GM19023 (cell line): ENCODE results near the gene TTC38.

Experiments
- ATAC-seq: cut with Tn5 transposase; IDR thresholded peaks from one replicate; pipeline ENCODE4 v1.9.1; 2021; ENCODE audit warnings: mild to moderate bottlenecking, moderate library complexity; ENCODE audit not compliant: unreplicated experiment

Gene TTC38

DNA sequence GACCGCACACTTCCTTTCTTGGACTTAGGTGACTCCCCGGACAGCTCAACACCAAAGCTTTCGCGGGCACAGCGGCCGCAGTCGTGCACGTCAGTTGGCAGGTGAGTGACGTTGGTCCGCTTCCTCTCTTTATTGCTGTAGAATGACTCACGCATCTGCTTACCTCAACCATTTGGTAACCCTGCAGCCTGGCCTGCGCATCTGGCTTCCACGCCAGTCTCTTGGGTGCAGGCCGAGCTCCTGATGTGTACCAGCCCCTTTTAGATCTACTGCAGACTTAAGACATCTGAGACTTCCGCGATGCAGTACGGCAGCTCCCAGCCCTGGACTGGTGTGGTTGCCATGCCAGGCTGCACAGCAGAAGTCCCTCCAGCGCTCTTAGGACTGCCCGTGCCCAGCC, 55.4 kb downstream of the TTC38 start:
- no peak for ATAC-seq

DNA sequence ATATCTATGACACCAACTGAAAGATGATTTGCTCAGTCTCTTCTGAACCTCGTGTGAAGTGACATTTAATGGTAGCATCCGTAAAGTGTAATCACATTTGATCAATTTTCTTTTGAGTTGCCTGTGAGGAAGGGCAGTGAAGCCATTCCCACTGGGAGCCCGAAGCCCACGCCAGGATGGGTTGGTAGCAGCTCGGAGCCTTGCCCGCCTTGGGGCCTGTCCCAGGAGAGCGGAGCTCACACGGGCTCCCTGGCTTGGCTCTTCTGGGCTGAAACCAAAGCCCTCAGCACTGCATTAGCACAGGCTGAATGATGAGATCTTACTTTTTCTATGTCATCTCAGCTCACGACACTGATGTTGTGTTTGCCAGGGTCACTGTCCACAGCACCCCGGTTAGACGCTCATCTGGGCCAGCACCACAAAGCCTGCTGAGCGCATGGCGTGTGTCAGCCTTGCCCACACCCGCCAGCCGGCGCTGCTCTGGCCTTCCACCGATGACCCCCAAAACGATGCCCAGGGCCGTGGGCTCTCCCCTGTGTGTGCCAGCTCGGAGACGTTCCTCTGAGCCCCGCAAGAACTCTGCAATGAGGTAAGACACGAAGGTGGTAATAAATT, 58.4 kb downstream of the TTC38 start:
- ATAC-seq = no peak

DNA sequence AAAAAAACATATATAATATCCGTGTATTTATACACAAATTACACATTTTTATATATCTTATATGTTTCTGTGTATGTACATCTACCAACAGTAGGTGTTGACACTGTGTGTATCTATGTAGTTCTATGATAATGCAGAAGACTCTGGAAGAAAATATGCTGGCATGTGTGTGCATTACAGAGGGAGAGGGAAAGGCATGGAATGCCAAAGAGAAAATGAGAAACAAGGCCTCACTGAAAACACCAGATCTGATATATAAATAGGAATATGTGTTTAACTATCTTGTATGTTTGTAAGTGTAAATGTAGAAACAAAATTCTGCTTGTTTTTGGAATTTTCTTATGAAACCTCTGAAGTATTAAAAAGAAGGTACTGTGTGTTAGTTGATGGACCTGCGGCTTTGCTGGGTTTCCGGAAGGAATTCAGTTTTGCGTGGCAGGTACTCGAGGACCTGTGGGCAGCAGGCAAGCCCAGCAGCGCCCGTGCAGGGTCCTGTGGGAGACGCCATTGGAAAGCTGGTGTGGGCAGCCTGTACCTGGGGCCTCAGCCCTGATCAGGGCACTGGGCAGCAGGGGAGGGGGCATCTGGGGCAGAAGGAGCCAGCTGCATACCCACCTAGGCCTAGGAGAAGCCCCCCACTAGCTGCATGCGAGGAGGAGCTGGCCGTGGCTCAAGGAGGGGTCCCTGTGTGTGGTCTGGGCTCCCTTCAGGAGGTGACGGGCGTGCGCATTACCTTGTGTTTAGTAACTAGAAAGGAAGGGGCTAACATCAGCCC, 60.1 kb downstream of the TTC38 start:
- ATAC-seq = no peak

DNA sequence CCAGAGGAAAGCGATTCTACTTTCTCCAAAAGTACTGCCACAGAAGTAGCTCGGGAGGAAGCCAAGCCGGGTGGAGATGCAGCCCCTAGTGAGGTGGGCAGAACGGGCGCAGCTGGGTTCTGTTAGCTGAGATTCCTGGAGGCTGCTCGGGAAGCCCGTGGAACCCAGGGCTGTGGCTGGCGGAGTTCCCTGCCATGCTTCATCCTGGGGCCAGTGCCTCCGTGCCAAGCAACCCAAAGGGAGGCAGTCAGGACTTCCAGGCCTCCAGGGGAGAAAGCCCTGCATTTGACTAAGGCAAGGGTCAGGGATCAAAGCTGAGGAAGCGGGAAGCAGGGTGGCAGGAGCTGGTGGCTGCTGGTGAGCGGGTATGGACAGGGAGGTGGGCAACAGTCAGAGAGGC, 61.0 kb downstream of the TTC38 start:
- no peak for ATAC-seq

DNA sequence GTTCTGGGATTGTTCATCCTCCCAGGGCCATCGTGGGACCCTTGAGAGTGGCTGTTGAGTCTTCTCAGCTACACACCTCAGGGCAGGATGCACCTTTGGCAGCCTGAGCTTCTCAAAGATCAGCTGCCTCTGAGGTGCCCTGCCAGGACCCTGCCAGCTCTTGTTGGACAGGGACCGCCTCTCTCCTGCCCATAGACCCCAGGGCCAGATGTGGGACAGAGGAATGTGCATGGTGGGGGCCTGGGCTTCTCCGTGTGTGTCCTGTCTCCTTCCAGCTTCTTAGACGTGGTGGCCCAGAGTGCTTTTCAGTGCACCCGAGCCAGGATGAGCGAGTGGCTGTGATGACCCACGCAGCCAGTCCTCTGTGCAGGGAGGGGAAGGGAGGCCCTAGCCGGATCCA, 61.8 kb downstream of the TTC38 start:
- no peak for ATAC-seq

DNA sequence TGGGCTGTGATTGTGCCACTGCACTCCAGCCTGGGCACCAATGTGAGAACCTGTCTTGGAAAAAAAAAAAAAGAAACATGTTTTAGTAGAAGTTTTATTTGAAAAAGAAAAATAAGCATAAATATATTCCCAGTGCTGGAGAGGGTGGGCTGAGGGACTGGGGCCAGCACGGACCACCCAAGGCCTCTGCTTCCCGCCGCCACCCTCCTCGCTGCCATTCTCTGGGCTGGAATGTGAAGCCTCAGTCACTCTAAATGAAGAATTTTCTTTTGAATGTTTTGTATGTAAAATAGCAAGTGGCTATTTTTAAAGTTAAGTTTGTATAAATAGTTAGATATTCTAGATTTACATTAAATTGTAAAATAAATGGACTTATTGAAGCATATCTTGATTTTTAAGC, 62.6 kb downstream of the TTC38 start:
- ATAC-seq = no peak

DNA sequence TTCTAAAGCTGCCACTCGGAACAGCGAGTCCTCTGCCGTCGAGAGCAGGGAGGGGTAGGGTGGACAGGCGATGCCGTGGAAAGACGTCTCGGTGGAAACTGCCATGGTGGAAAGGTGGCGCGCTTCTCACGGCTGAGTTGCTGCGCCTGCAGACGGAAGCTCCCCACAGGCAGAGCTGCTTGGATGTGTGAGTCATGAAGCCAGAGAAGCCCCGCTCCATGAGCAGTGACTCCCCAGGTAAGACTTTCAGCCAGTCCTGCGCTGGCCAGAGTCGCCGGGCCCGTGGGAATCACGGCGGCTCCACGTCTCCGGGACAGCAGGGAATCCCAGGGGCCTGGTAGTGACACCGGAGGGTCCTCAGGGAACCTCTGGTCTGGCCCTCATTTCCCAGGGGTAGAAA, 63.7 kb downstream of the TTC38 start:
- no peak for ATAC-seq

DNA sequence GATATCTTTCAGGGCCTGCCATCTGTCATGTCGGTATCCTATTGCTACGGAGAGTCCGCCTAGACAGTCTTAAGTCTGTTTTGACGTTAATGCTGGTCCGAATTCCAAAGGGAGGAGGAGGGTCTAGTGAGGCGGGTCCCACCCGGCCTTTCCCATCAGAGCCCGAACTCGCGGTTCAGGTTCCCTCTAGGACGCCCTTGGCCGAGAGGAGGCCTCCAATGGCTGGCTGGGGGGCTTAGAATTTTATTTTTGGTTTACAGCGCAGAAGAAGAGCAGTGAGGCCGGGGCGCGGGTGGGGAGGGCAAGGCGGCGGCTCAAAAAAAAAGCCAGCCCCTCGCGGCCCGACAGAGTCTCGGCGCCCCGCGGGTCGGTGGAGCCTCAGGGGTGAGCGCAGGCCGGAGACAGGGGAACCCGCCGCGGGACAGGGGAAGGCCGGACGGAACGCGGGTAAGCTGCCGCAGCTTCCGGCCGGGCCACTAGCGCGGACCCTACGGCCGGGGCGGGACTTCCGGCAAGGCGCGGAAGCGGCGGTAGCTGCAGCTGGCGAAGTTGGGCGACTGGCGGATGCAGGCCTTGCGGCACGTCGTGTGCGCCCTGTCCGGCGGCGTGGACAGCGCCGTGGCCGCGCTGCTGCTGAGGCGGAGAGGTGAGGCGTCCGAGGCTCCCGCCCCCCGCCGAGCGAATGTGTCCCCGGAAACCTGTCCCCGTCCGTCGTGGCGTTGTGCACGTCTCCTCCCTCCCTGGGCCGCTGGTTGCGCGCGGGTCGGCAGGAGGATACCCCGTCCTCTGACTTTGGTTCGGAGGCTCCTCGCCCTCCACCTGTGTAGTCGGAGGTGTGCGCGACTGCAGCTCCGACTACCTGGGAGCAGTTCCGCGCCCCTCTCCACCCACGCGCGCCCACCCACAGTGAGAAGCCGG, 67.7 kb downstream of the TTC38 start, which contains the start of gene TRMU:
Gene TRMU, plus strand, starts transcription at position 514 of the 918 bp plus-strand sequence. Its CDS starts 51 bp downstream, at position 565.
- ATAC-seq = peak; percentile 91

DNA sequence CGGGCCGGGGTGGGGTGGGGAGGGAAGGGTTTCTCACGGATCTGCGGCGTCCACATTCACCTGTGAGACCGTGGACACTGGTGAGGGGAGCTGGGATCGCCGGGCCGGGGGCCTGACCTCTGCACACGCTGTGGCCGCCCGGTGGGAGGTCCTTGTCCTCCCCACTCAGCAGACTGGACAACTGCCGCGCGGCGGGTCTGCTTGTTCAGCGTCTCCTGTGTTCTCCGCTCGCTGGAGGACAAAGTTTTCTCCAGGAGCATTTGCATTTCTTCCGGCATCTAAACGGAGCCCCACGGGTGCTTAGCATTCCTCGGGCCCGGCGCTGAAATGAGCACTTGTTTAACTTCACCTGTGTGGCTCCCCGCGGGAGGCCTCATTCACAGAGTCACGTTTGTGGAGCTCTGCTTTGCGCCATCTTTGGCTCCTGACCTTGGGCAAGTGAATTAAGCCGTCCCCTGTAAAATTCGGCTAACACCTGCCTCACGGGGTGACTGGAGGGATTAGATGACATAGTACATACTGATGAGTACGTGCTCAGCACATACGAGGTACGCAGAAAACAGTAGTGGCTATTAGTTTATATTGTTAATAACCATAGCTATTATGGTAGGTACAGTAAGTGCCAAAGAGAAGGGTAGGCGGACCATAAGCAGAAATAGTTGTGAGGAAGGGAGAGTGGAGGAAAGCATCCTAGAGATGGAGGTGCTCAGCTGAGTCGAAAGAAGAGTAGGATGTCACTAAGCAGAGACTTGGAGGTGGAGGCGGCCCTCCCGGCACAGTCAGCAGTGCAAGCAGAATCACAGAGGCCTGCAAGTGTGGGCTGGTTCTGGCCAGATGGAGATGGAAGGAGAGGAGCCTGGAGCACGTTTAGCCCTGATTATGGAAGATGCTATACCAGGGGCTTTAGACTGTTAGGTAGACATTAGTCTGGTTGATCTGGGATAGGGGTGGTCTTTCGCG, 68.6 kb downstream of the TTC38 start:
- ATAC-seq = peak; percentile 18

DNA sequence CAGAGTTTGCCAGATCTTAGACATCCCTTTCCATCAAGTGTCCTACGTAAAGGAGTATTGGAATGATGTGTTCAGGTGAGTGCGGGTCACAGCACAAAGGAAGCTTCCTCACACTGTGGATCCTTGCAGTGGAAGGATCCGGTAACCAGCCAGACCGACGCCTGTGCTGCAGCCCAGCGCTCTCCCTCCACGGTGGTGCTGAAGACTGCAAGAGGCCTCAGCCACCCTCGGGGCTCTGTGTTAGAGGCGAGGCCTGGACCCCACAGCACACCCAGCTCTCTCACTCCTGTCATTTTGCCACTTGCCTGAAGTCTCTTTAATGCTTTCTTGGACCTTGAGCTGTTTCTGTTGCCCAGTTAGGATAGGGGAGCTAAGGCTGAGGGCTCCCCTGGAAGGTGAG, 70.1 kb downstream of the TTC38 start:
- ATAC-seq = no peak

DNA sequence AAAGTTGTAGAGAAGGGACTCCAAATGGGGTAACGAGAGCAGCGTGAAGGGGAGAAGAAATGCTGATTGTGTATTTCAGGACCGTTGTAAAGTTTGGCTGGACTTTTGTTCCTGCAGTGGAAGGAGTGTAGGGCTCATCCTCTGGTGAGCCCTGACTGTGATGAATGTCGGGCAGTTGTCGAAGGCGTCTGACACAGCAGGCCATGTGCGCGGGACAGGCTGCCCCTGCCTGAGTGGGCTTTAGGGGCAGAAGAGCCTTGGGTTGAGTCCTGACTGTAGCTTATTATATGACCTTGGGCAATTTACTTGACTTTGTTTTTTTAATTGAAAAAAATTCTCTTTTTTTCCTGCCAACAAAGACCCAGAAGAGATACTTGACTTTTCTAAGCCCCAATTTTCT, 70.8 kb downstream of the TTC38 start:
- ATAC-seq = no peak

DNA sequence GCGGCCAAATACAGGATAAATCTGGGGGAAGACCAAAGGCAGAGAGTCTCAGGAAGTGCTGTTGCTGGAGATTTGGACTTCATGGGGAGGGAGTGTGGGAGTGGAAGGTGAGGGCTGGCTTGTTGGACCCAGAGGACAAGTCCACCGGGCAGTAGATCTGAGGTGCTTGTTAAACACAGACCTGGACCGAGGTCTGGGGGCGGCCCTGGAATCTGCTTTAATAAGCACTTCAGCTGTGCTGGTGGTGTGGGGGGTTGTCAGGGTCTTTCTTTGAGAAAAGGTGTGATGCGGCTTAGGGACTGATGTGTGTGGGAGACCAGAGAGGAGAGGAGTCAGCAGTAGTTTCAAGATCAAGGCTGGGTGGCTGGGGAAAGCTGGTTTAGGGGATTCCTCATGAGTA, 72.1 kb downstream of the TTC38 start:
- ATAC-seq = no peak

DNA sequence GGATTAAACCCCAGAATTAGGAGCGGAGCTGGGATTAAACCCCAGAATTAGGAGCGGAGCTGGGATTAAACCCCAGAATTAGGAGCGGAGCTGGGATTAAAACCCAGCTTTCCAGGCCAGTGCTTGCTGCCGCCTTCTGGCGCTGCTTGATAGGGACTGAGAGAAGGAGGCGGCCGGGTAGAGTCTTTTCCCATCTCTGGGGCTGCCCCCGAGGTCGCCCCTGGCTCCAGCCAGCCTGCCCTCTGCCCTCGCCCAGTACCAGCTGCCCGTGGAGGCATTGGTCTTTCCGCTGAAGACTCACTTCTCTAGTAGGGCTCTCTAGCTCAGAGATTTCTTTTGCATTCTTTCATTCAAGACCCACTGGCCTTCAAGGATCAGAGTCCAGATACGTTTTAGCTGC, 72.9 kb downstream of the TTC38 start:
- no peak for ATAC-seq
